ENCODE results near the gene FCRL5. TPM values are rescaled to one million over a fixed set of nuclear protein-coding genes. Genes with fewer than 3 reads are reported as not detected.

Gene FCRL5
- total RNA-seq, 1 donor: under 0.01 TPM

DNA sequence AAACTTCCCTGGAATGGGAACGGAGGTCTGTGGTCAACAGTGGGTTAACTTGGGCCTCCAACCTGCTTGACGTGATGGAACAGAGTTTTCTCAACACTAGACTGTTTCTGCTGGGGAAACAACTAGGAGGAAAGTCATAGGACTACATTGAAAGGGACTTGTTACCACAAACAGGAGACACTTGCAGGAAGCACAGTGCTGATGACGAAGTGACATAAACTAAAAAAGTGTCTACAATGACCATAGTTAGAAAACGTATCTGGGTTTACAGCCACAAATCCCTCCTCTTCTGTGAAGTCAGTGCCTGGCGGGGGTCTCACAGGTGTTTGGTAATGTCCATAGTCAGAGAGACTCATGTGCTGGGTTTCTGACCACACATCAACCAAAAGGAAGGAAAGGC is 86.3 kb downstream of the FCRL5 start:
- H3K27me3 ChIP-seq (ENCODE audit: insufficient read depth, low read length): no peaks in the 10 kb centered on the region
- H3K9me3 ChIP-seq (ENCODE audit: low read depth, low read length): no peaks in the 10 kb centered on the region
- no peak overlapping the region for H3K27ac ChIP-seq (ENCODE audit: low read depth, low read length)
- no peak overlapping the region for H3K4me3 ChIP-seq (ENCODE audit: insufficient read depth, low read length)
- H4K20me1 ChIP-seq (ENCODE audit: insufficient read depth, low read length): no peaks in the 10 kb centered on the region
- H2AFZ ChIP-seq (ENCODE audit: low read length): no peak overlapping the region
- no peak for DNase-seq (ENCODE audit: insufficient read length, low spot score, missing footprints)
- TF ChIP-seq, protein P1, sequence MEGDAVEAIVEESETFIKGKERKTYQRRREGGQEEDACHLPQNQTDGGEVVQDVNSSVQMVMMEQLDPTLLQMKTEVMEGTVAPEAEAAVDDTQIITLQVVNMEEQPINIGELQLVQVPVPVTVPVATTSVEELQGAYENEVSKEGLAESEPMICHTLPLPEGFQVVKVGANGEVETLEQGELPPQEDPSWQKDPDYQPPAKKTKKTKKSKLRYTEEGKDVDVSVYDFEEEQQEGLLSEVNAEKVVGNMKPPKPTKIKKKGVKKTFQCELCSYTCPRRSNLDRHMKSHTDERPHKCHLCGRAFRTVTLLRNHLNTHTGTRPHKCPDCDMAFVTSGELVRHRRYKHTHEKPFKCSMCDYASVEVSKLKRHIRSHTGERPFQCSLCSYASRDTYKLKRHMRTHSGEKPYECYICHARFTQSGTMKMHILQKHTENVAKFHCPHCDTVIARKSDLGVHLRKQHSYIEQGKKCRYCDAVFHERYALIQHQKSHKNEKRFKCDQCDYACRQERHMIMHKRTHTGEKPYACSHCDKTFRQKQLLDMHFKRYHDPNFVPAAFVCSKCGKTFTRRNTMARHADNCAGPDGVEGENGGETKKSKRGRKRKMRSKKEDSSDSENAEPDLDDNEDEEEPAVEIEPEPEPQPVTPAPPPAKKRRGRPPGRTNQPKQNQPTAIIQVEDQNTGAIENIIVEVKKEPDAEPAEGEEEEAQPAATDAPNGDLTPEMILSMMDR (IDR thresholded peaks at IDR 0.05; ENCODE audit: extremely low read depth, low read depth, low read length): no peak
- no peaks in the 10 kb centered on the region for H3K36me3 ChIP-seq (ENCODE audit: insufficient read depth, low read length)
- no peak overlapping the region for H3K4me2 ChIP-seq (ENCODE audit: insufficient read depth, low read length)
- no peaks in the 10 kb centered on the region for H3K79me2 ChIP-seq (ENCODE audit: insufficient read depth, low read length)
- no peaks in the 10 kb centered on the region for H3K4me1 ChIP-seq (ENCODE audit: insufficient read depth, low read length)

Other genes with a start within 250 kb of the FCRL5 start
- gene FCRL4, start 45.6 kb upstream of the FCRL5 start, total RNA-seq: not detected in 2 replicates
- not detected in 2 replicates for gene FCRL3, start 148.3 kb upstream of the FCRL5 start, total RNA-seq
- gene FCRL2, start 224.6 kb upstream of the FCRL5 start, total RNA-seq: not detected in 2 replicates